Suprapubic skin (tissue), 4 donors: ENCODE results near the gene PHKG2. TPM values are rescaled to one million over a fixed set of nuclear protein-coding genes. Genes with fewer than 3 reads are reported as not detected.

Source experiments
- DNase-seq, 2 donors: peaks; one replicate each; pipeline ENCODE4 v3.0.0-alpha.2; 2019; ENCODE audit warnings: low spot score in 2 of 2
- H3K27ac ChIP-seq: fragments of 200-600 bp; sonication (generic); one replicate; pipeline ENCODE4 v1.5.1; 2019
- H3K27me3 ChIP-seq: fragments of 200-600 bp; sonication (generic); one replicate; pipeline ENCODE4 v1.5.1; 2019
- H3K36me3 ChIP-seq: fragments of 200-600 bp; sonication (generic); one replicate; pipeline ENCODE4 v1.5.1; 2019
- H3K4me1 ChIP-seq: fragments of 200-600 bp; sonication (generic); one replicate; pipeline ENCODE4 v1.5.1; 2019
- H3K4me3 ChIP-seq: fragments of 200-600 bp; sonication (generic); one replicate; pipeline ENCODE4 v1.5.1; 2019; ENCODE audit warnings: mild to moderate bottlenecking
- H3K9me3 ChIP-seq: fragments of 200-600 bp; sonication (generic); one replicate; pipeline ENCODE4 v1.5.1; 2019
- CTCF ChIP-seq, 2 donors: fragments of 200-600 bp in 1 of 2; fragments of 450-650 bp in 1 of 2; sonication (generic) in 1 of 2; IDR thresholded peaks; one replicate each; pipeline ENCODE4 v1.5.1; 2016 to 2019; ENCODE audit warnings: antibody characterized with exemption in 2 of 2, mild to moderate bottlenecking in 1 of 2, moderate library complexity in 1 of 2
- EP300 ChIP-seq: sonication (generic); formaldehyde crosslinking; IDR thresholded peaks from one replicate; pipeline ENCODE4 v1.6.1; 2017; ENCODE audit warnings: antibody characterized with exemption
- POLR2A ChIP-seq, 2 donors: fragments of 450-650 bp; IDR thresholded peaks; one replicate each; pipeline ENCODE4 v1.6.1; 2017; ENCODE audit warnings: antibody characterized with exemption in 2 of 2, mild to moderate bottlenecking in 2 of 2, moderate library complexity in 2 of 2
- POLR2AphosphoS5 ChIP-seq, 3 donors: sonication (generic); formaldehyde crosslinking; IDR thresholded peaks; one replicate each; pipeline ENCODE4 v1.6.1; 2017; ENCODE audit warnings: antibody characterized with exemption in 3 of 3
- WGBS: methylation state at CpG from one replicate; pipeline ENCODE4 v1.1.5; 2018; 5-methylcytosine and 5-hydroxymethylcytosine counted together
- total RNA-seq, 4 donors: library from RNA; depleted of rRNA; stranded (reverse); fragments of >200 nt; gene quantifications; one replicate each; pipeline ENCODE4 v1.1.0, GENCODE V29; 2016

The PHKG2 gene
- total RNA-seq, 4 donors from 2014 or later, result 24.8 to 54.9 (median 36.1) TPM

DNA sequence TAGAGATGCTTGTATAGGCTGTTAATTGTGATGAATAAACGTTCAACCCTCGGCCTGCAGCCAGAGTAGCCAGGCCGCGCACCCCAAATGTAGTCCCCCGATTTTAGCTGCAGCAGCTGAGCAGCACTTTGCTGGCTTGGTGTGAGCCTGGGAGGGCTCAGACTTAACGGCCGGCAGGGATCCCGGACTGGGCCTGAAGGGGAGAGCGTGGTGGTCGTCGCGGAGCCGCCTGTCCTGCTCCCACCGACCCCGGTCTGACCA lies 26.8 kb downstream of the PHKG2 start:
- Histone ChIP-seq H3K27me3 (no peaks in the 10 kb centered on the region), H3K4me1 (peaks cover 30% of the 10 kb centered on the region), H3K27ac (peak overlapping the region; percentile 53), H3K36me3 (peaks cover 49% of the 10 kb centered on the region), H3K4me3 (peak overlapping the region; percentile 63), H3K9me3 (no peaks in the 10 kb centered on the region)
- TF ChIP-seq POLR2AphosphoS5 (IDR thresholded peaks at IDR 0.05) (no peak), CTCF (IDR thresholded peaks at IDR 0.05) (no peak), POLR2A (IDR thresholded peaks at IDR 0.05) (no peak), EP300 (no peak)
- 13% methylated on average over 3 of the region's 15 CpGs for WGBS
- no peak for DNase-seq

DNA sequence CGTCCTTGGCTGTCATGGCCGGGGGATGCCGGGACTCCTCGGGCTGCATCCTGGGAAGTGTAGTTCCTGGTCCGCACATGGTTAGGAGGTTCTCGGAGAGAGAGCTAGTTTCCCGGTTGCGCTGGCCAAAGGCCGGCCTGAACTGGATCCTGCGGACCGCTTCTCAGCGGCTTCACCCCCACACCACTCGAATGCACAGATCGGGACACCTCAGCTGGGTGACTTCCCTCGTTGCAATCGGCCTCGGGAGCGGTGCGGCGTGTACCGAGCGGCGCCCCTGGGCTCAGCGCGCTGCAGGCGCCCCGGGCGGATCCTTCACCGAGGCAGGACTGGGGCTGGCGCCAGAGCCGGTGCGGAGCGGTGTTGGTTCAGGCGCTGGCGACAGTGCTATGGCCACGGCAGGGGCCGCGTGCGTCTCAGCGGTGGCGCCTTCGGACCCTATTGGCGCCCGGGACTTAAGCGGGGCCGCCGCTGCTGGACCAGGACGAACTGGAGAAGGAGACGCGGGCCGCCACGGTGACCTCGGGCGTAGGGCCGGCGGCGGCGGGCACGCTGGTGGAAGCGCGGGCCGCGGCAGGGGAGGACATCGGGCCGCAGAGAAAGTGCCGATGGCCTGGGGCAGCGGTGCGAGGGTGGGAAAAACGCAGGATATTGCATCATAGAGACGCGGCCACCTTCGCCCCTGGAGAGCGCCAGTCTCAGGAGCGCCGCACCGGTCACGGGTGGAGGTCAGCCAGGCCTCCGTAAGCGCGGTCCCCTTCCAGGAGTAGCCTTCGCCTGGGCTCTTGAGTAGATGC lies 27.4 kb downstream of the PHKG2 start:
- TF ChIP-seq POLR2A (IDR thresholded peaks at IDR 0.05), result no peak
- no peak for TF ChIP-seq EP300
- peak in 2 of 3 donors; percentile 16 to 53 for TF ChIP-seq POLR2AphosphoS5 (IDR thresholded peaks at IDR 0.05)
- Histone ChIP-seq H3K36me3 (peaks cover 49% of the 10 kb centered on the region), H3K4me3 (peak overlapping the region; percentile 63), H3K27ac (peak overlapping the region; percentile 53), H3K27me3 (no peaks in the 10 kb centered on the region), H3K9me3 (no peaks in the 10 kb centered on the region), H3K4me1 (peaks cover 30% of the 10 kb centered on the region)
- WGBS, result 0% methylated on average over 11 of the region's 81 CpGs
- DNase-seq, result peak; percentile 87 to 93

- no peak for DNase-seq
- no peaks in the 10 kb centered on the region for H3K9me3 ChIP-seq
- H3K36me3 ChIP-seq, result peaks cover 41% of the 10 kb centered on the region
- H3K27ac ChIP-seq, result no peak overlapping the region
- H3K4me1 ChIP-seq, result peaks cover 30% of the 10 kb centered on the region
- H3K27me3 ChIP-seq, result no peaks in the 10 kb centered on the region
- WGBS, result 92% methylated on average over 6 of the region's 7 CpGs
- H3K4me3 ChIP-seq, result no peak overlapping the region
- TF ChIP-seq POLR2A (IDR thresholded peaks at IDR 0.05) (no peak), POLR2AphosphoS5 (IDR thresholded peaks at IDR 0.05) (no peak), EP300 (no peak), CTCF (IDR thresholded peaks at IDR 0.05) (no peak)
Observed at GRCh38 chr16:30777591-30778297, 29.5 kb downstream of the PHKG2 start.

DNA sequence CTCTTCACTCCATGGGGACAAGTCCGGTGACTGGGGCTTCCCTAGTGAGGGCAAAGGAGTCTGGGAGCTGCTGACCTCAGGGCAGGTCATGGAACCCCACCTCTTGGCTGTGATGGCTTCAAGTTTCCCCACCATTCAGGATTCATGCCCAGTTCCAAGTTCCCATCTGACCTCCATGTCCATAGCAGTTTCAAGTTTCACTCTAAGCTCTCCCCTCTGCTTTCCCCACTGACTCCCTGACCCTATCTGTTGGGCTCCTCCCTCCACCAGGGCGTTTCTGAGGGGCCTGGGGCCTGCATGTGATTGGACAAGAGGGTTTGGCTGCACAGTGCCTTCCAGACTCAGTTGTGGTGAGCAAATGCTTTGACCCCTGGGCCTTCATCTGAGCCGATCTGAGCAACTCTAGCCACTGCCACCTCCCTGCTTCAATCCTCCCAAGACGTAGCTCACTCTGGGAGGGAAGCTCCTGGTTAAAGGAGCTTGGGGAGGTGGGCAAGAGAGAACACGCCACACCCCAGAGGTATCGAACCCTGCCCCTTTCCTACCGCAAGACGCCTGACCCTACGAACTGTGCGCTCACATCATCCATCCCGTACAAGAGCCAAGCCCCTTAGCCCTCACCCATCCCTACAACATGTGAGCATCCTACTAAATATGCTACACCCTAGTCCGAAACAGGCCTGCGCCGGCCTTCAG lies 30.5 kb downstream of the PHKG2 start:
- 75% methylated on average over 7 of the region's 14 CpGs for WGBS
- Histone ChIP-seq H3K4me1 (peaks cover 30% of the 10 kb centered on the region), H3K27me3 (no peaks in the 10 kb centered on the region), H3K4me3 (no peak overlapping the region), H3K9me3 (no peaks in the 10 kb centered on the region), H3K36me3 (peaks cover 41% of the 10 kb centered on the region), H3K27ac (no peak overlapping the region)
- TF ChIP-seq POLR2A (IDR thresholded peaks at IDR 0.05) (no peak), CTCF (IDR thresholded peaks at IDR 0.05) (no peak), EP300 (no peak), POLR2AphosphoS5 (IDR thresholded peaks at IDR 0.05) (no peak)
- DNase-seq, result no peak

- 85% methylated on average over 6 of the region's 6 CpGs for WGBS
- no peak for DNase-seq
- no peak for TF ChIP-seq EP300
- TF ChIP-seq POLR2AphosphoS5 (IDR thresholded peaks at IDR 0.05), result no peak
- no peak for TF ChIP-seq POLR2A (IDR thresholded peaks at IDR 0.05)
- no peak for TF ChIP-seq CTCF (IDR thresholded peaks at IDR 0.05)
- Histone ChIP-seq H3K27ac (no peak overlapping the region), H3K9me3 (no peaks in the 10 kb centered on the region), H3K4me1 (peaks cover 29% of the 10 kb centered on the region), H3K36me3 (peaks cover 38% of the 10 kb centered on the region), H3K4me3 (no peak overlapping the region), H3K27me3 (no peaks in the 10 kb centered on the region)
Observed at GRCh38 chr16:30779596-30779995, 31.4 kb downstream of the PHKG2 start.
